Muscle layer of duodenum (tissue), 2 donors: ENCODE data around the gene POSTN.

Experiments used
- H3K27ac ChIP-seq: one replicate; pipeline ENCODE4 v1.7.0; 2013; ENCODE audit warnings: mild to moderate bottlenecking, low read length
- H3K27me3 ChIP-seq: one replicate; pipeline ENCODE4 v1.7.0; 2013; ENCODE audit warnings: low read depth, mild to moderate bottlenecking, control low read depth, low read length
- H3K36me3 ChIP-seq, 2 donors: one replicate each; pipeline ENCODE4 v1.7.0; 2013; ENCODE audit warnings: low read length in 2 of 2, control low read depth in 1 of 2, mild to moderate bottlenecking in 1 of 2; ENCODE audit not compliant: insufficient read depth in 2 of 2, control insufficient read depth in 1 of 2
- H3K4me1 ChIP-seq, 2 donors: one replicate each; pipeline ENCODE4 v1.7.0; 2013; ENCODE audit warnings: low read length in 2 of 2, mild to moderate bottlenecking in 2 of 2, control low read depth in 1 of 2, moderate library complexity in 1 of 2; ENCODE audit not compliant: insufficient read depth in 2 of 2, control insufficient read depth in 1 of 2
- H3K4me3 ChIP-seq, 2 donors: one replicate each; pipeline ENCODE4 v1.7.0; 2013; ENCODE audit warnings: low read length in 2 of 2, low read depth in 1 of 2, mild to moderate bottlenecking in 1 of 2
- H3K9me3 ChIP-seq, 2 donors: one replicate each; pipeline ENCODE4 v1.7.0; 2013; ENCODE audit warnings: low read length in 2 of 2, control low read depth in 1 of 2, mild to moderate bottlenecking in 1 of 2; ENCODE audit not compliant: control insufficient read depth in 1 of 2
- donor health status: healthy.

The POSTN gene

DNA sequence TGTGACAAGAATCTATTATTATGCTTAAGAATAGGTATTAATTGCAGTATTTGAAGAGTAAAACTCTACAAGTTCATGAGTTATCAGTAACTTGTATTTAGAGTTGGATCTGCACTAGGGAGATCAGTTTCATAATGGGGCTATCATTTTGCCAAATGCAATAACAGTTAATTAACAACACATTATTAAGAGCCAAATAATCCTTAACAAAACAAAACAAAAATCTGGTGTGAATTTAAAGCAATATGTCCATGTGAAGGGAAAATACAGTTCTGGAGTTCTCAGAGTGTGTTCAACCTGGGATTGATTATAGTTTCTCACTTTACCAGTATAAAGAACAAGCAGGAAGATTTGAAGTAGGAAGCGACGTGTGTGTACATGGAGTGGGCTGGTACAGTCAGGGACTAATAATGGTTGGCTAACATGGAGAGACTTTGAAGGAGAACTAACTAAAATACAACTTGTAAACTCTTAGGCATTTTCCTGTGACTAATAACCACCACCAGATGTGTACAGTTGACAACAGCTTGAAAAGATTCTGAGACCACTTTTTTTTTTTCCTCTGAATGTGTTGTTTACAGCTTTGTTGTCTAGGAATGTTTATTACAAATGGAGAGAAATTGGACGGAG is 58.5 kb downstream of the POSTN start:
- no peak overlapping the region for H3K27ac ChIP-seq
- no peaks in the 10 kb centered on the region for H3K9me3 ChIP-seq
- no peaks in the 10 kb centered on the region for H3K27me3 ChIP-seq
- H3K36me3 ChIP-seq: no peaks in the 10 kb centered on the region
- H3K4me3 ChIP-seq: no peak overlapping the region
- no peaks in the 10 kb centered on the region for H3K4me1 ChIP-seq

DNA sequence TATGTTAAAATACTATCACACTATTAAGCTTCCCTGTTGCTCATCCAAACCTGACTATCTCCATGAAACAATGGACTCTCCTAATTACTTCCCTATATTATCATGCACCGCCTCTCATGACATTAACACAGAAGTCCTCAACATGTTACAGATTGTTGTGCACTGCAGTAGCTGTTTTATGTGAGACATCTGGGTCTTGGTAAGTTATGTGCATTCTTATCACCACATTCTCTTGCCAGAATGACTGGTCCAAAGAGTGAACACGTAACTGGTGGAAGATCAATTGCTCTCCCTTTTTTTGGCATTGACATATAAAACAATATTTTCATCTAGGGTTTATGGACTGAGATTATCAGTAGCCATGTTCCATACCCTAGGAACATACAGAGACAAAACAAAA is 59.4 kb downstream of the POSTN start:
- no peaks in the 10 kb centered on the region for H3K36me3 ChIP-seq
- no peaks in the 10 kb centered on the region for H3K27me3 ChIP-seq
- H3K9me3 ChIP-seq: no peaks in the 10 kb centered on the region
- H3K27ac ChIP-seq: no peak overlapping the region
- no peak overlapping the region for H3K4me3 ChIP-seq
- no peaks in the 10 kb centered on the region for H3K4me1 ChIP-seq

DNA sequence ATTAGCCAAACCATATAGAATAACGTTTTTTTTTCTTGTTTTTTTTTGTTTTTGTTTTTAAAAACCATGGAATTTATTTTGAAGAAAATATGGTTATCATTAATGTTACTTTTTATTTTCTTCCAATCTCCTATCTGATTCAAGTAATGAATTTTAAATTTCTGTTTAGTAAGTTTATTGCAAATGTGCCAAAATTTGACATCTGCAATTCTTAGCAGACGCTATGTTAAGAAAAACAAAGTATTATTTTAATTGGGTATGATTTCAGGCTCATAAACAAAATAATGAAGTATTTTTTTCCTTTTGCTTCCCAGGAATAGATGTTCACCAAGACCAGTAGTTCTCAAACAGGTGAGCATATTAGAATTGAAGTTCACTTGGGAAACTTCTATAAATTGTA is 63.1 kb downstream of the POSTN start:
- peaks cover 0 to 5% of the 10 kb centered on the region in 2 donors for H3K9me3 ChIP-seq
- no peaks in the 10 kb centered on the region for H3K27me3 ChIP-seq
- no peak overlapping the region for H3K4me3 ChIP-seq
- H3K36me3 ChIP-seq: no peaks in the 10 kb centered on the region
- H3K27ac ChIP-seq: no peak overlapping the region
- H3K4me1 ChIP-seq: no peaks in the 10 kb centered on the region

DNA sequence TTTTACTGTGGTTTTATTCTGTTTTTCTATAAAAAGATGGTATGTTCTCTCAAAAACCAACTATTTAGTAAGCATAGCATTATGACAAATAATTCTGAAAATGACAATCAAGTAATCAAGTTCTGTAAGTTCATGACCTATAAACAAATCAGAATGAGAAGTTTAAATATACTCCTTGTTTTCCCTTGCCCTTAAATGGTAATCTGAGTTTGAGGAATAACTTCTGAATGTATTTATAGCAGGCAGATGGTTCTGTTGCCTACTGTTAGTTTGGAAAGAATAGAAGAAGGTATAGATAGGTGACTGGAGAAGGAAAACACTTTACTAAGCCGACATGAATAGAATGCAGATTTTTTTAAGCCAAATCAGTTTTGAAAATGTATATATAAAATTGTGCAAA is 63.9 kb downstream of the POSTN start:
- H3K4me3 ChIP-seq: no peak overlapping the region
- peaks cover 0 to 5% of the 10 kb centered on the region in 2 donors for H3K9me3 ChIP-seq
- no peaks in the 10 kb centered on the region for H3K36me3 ChIP-seq
- no peaks in the 10 kb centered on the region for H3K27me3 ChIP-seq
- no peak overlapping the region for H3K27ac ChIP-seq
- H3K4me1 ChIP-seq: no peaks in the 10 kb centered on the region

DNA sequence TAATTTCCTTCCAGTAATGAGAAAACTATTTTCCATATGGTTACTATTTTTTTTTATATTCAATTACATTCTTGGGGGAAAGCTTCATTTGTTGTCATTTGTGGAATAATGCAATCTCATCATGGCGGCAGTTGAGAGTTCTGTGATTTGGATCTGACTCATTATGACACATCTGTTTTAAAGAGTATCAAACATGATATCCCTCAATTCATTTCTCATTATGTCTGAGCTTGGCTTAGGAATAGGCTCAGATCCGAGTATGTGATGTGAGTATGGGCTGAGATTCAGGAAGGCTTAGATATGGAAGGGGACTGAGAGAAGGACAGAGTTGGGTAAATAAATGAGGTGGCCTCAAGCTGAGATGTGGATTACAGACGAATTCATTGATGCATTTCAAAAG is 64.4 kb downstream of the POSTN start:
- Histone ChIP-seq H3K27ac (no peak overlapping the region), H3K27me3 (no peaks in the 10 kb centered on the region), H3K4me1 (no peaks in the 10 kb centered on the region), H3K4me3 (no peak overlapping the region), H3K9me3 (peaks cover 0 to 5% of the 10 kb centered on the region in 2 donors), H3K36me3 (no peaks in the 10 kb centered on the region)

DNA sequence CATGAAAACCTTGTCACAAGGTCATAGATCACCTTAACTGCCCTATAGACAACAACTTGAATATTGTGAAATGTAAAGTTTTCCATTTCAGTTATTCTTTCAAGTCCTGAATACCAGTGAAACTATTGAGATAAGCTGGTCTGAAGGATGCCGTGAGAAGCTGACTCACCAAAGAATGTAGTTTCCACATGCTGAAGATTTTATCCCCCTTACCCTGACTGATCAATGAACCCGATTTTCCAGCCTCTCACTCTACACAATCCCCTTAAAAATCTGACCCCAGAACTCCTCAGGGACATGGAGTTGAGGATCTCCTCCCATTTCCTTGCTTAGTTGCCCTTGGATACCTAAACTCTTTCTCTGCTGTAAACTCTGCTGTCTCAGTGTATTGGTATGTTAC is 67.5 kb downstream of the POSTN start:
- Histone ChIP-seq H3K27ac (no peak overlapping the region), H3K36me3 (no peaks in the 10 kb centered on the region), H3K4me3 (no peak overlapping the region), H3K4me1 (no peaks in the 10 kb centered on the region), H3K27me3 (no peaks in the 10 kb centered on the region), H3K9me3 (peaks cover 0 to 5% of the 10 kb centered on the region in 2 donors)

DNA sequence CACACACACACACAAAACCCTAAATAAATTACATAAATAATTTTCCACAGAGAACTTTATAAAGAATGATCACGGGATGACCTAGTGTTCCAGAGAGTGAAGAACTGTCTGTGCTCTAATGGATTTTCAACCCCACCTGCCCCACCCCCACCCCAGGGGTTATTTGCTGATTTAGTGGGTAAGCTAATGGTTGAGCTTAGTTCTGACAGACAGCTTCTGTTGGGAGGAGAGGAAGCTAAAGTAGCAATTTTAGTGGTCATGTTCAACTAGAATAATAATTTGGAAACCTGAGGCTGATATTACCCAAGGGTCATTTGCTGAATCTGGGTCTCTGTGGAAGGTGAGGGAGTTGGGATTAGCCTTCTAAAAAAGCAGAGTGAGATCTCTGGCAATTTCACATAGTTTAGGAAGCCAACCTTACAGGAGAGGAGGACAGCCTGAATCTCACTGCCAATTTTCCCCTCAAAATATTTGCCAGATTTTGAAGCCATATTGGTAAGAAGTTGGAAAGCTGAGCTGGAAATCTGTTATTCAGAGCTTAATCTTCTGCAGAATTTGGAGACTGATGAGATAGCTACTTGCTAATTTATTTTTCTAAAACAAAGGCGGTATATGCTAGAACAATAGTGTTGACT is 68.7 kb downstream of the POSTN start:
- Histone ChIP-seq H3K9me3 (peaks cover 0 to 5% of the 10 kb centered on the region in 2 donors), H3K4me1 (no peaks in the 10 kb centered on the region), H3K27ac (no peak overlapping the region), H3K36me3 (no peaks in the 10 kb centered on the region), H3K27me3 (no peaks in the 10 kb centered on the region), H3K4me3 (no peak overlapping the region)

DNA sequence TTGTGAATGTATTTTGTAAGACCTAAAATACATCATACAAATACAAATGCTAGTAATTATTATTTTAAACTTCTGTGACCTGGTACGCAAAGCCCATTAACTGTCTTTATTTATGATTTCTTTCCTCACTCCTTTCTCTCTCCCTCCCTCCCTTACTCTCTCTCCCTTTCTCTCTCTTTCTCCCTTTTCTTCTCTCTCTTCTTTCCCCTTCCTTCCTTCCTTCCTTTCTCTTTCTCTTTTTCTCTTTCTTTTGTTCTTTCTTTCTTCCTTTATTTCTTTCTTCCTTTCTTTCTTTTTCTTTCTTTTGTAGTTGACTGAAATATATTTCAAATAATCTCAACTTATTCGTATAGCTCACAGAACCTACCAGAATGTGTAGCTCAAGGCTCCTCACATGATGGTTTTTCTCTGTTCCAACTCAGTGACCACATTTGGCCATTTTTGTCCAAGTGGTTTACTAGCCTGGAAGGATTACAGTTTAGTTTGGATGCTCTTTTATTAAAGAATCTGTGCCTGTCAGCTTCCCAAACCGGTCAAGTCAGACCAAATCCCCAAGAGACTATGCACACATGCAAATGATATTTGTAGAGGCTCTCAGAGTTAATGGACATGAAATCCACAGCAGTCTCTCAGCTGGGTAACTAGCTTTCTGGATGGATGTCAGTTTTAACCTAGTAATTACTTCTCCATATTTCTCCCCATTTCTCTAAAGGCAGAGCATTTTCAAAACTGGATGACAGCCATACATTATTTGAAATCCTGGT is 71.7 kb downstream of the POSTN start:
- H3K4me3 ChIP-seq: no peak overlapping the region
- no peaks in the 10 kb centered on the region for H3K4me1 ChIP-seq

DNA sequence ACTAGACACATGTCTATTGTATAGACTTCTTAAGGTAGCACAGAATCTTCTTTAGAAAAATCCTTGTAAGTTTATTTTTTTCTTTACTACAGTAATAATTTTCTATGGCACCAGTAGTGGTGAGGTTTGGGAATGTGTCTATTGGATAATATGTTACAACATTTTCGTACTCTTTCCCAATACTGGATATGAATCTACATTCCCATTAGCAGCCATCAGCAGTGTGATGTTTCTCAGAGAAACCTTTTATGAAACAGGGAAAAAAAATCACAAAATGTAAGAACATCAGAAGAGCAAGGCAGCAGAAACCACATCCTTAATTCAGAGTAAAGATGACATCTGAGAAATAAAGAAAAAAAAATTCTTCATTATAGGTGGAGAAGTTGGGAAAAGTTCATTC is 83.3 kb downstream of the POSTN start:
- no peak overlapping the region for H3K4me3 ChIP-seq
- H3K4me1 ChIP-seq: no peaks in the 10 kb centered on the region
- H3K9me3 ChIP-seq: no peaks in the 10 kb centered on the region
- H3K27ac ChIP-seq: no peak overlapping the region
- no peaks in the 10 kb centered on the region for H3K36me3 ChIP-seq
- H3K27me3 ChIP-seq: no peaks in the 10 kb centered on the region

More for the DNA sequence above, 71.7 kb downstream of the POSTN start:
- peaks cover 0 to 5% of the 10 kb centered on the region in 2 donors for H3K9me3 ChIP-seq
- no peaks in the 10 kb centered on the region for H3K27me3 ChIP-seq
- no peak overlapping the region for H3K27ac ChIP-seq
- no peaks in the 10 kb centered on the region for H3K36me3 ChIP-seq
